Urinary bladder (tissue), 4 donors: ENCODE results near the gene VPS41. TPM values are rescaled to one million over a fixed set of nuclear protein-coding genes. Genes with fewer than 3 reads are reported as not detected.

Experiments used
- DNase-seq: peaks from one replicate; pipeline ENCODE4 v3.0.0-alpha.2; 2015; ENCODE audit errors: extremely low spot score
- H3K27ac ChIP-seq: one replicate; pipeline ENCODE4 v1.5.1; 2013; ENCODE audit warnings: low read depth, mild to moderate bottlenecking, moderate library complexity
- H3K36me3 ChIP-seq: one replicate; pipeline ENCODE4 v1.6.1; 2013; ENCODE audit warnings: mild to moderate bottlenecking, moderate library complexity; ENCODE audit not compliant: insufficient read depth
- H3K4me1 ChIP-seq: one replicate; pipeline ENCODE4 v1.6.1; 2013; ENCODE audit warnings: mild to moderate bottlenecking, moderate library complexity; ENCODE audit not compliant: insufficient read depth
- H3K4me3 ChIP-seq: one replicate; pipeline ENCODE4 v1.5.1; 2013; ENCODE audit warnings: low read depth, low read length
- WGBS: extraction: QIAGEN DNeasy Blood & Tissue Kit; methylation state at CpG from one replicate; pipeline ENCODE4 v1.1.7; 2013; 5-methylcytosine and 5-hydroxymethylcytosine counted together
- polyA plus RNA-seq: library from polyadenylated mRNA; stranded (reverse); fragments of 200-250 nt; gene quantifications from one replicate; pipeline ENCODE4 v1.2.3, GENCODE V29; 2013
- total RNA-seq: library from RNA; depleted of rRNA; stranded (reverse); fragments of >200 nt; gene quantifications from one replicate; pipeline ENCODE4 v1.2.3, GENCODE V29; 2014
- donor health status: healthy with polysubstance abuse.
- donor health status: healthy.

Gene VPS41
- total and polyA plus RNA-seq, 2 donors = 20.3 to 74.2 TPM

- DNase-seq = no peak
- H3K4me3 ChIP-seq = no peak overlapping the region
- H3K4me1 ChIP-seq = no peaks in the 10 kb centered on the region
- no peaks in the 10 kb centered on the region for H3K36me3 ChIP-seq
- WGBS = 81% methylated on average over 4 of the region's 4 CpGs
- H3K27ac ChIP-seq = no peak overlapping the region
Observed at GRCh38 chr7:38703093-38703492, 205.9 kb downstream of the VPS41 start.

- WGBS = 80% methylated on average over 10 of the region's 10 CpGs
- H3K36me3 ChIP-seq = no peaks in the 10 kb centered on the region
Observed at GRCh38 chr7:38702002-38702535, 206.9 kb downstream of the VPS41 start.

GRCh38 chr7:38700116-38700515 lies 208.9 kb downstream of the VPS41 start:
- Histone ChIP-seq H3K27ac (no peak overlapping the region), H3K4me3 (no peak overlapping the region), H3K36me3 (no peaks in the 10 kb centered on the region), H3K4me1 (no peaks in the 10 kb centered on the region)
- DNase-seq = no peak
- 57% methylated on average over 5 of the region's 5 CpGs for WGBS

More at GRCh38 chr7:38702002-38702535, 206.9 kb downstream of the VPS41 start:
- H3K27ac ChIP-seq = no peak overlapping the region
- H3K4me1 ChIP-seq = no peaks in the 10 kb centered on the region
- no peak overlapping the region for H3K4me3 ChIP-seq
- no peak for DNase-seq

- Histone ChIP-seq H3K4me1 (no peaks in the 10 kb centered on the region), H3K4me3 (no peak overlapping the region), H3K36me3 (no peaks in the 10 kb centered on the region), H3K27ac (no peak overlapping the region)
- WGBS = 42% methylated on average over 3 of the region's 3 CpGs
- no peak for DNase-seq
Observed at GRCh38 chr7:38699471-38699870, 209.5 kb downstream of the VPS41 start.

- Histone ChIP-seq H3K36me3 (no peaks in the 10 kb centered on the region), H3K27ac (no peak overlapping the region), H3K4me3 (no peak overlapping the region), H3K4me1 (no peaks in the 10 kb centered on the region)
- no peak for DNase-seq
- 59% methylated on average over 3 of the region's 3 CpGs for WGBS
Observed at GRCh38 chr7:38694326-38694725, 214.7 kb downstream of the VPS41 start.

- Histone ChIP-seq H3K4me3 (no peak overlapping the region), H3K36me3 (no peaks in the 10 kb centered on the region), H3K27ac (no peak overlapping the region), H3K4me1 (no peaks in the 10 kb centered on the region)
- WGBS = 90% methylated on average over 7 of the region's 7 CpGs
- DNase-seq = no peak
Observed at GRCh38 chr7:38686888-38687287, 222.1 kb downstream of the VPS41 start.

GRCh38 chr7:38685851-38686250 lies 223.1 kb downstream of the VPS41 start:
- H3K27ac ChIP-seq = no peak overlapping the region
- H3K4me3 ChIP-seq = no peak overlapping the region
- DNase-seq = no peak
- WGBS = 92% methylated on average over 21 of the region's 21 CpGs
- H3K4me1 ChIP-seq = no peaks in the 10 kb centered on the region
- no peaks in the 10 kb centered on the region for H3K36me3 ChIP-seq

GRCh38 chr7:38682606-38683005 lies 226.4 kb downstream of the VPS41 start:
- Histone ChIP-seq H3K27ac (no peak overlapping the region), H3K36me3 (no peaks in the 10 kb centered on the region), H3K4me3 (no peak overlapping the region), H3K4me1 (no peaks in the 10 kb centered on the region)
- DNase-seq = no peak
- WGBS = 73% methylated on average over 3 of the region's 3 CpGs

GRCh38 chr7:38681882-38682281 lies 227.1 kb downstream of the VPS41 start:
- no peak for DNase-seq
- Histone ChIP-seq H3K4me3 (no peak overlapping the region), H3K4me1 (no peaks in the 10 kb centered on the region), H3K27ac (no peak overlapping the region), H3K36me3 (no peaks in the 10 kb centered on the region)
- 44% methylated on average over 1 of the region's 1 CpG for WGBS

- H3K4me1 ChIP-seq = no peaks in the 10 kb centered on the region
- H3K27ac ChIP-seq = no peak overlapping the region
- WGBS = 67% methylated on average over 3 of the region's 3 CpGs
- H3K4me3 ChIP-seq = no peak overlapping the region
- H3K36me3 ChIP-seq = no peaks in the 10 kb centered on the region
- no peak for DNase-seq
Observed at GRCh38 chr7:38679419-38679818, 229.6 kb downstream of the VPS41 start.

- Histone ChIP-seq H3K4me1 (no peaks in the 10 kb centered on the region), H3K27ac (no peak overlapping the region), H3K36me3 (no peaks in the 10 kb centered on the region), H3K4me3 (no peak overlapping the region)
- WGBS = 88% methylated on average over 1 of the region's 1 CpG
- DNase-seq = no peak
Observed at GRCh38 chr7:38678698-38679054, 230.3 kb downstream of the VPS41 start.

- H3K27ac ChIP-seq = no peak overlapping the region
- 92% methylated on average over 5 of the region's 5 CpGs for whole genome bisulfite sequencing
- H3K4me3 ChIP-seq = no peak overlapping the region
- H3K4me1 ChIP-seq = no peaks in the 10 kb centered on the region
- H3K36me3 ChIP-seq = no peaks in the 10 kb centered on the region
- DNase-seq = no peak
Observed at GRCh38 chr7:38677981-38678697, 230.9 kb downstream of the VPS41 start.

- no peak overlapping the region for H3K27ac ChIP-seq
- 66% methylated on average over 8 of the region's 8 CpGs for WGBS
Observed at GRCh38 chr7:38675494-38676106, 233.4 kb downstream of the VPS41 start.

GRCh38 chr7:38674513-38674912 lies 234.5 kb downstream of the VPS41 start:
- Histone ChIP-seq H3K36me3 (no peaks in the 10 kb centered on the region), H3K27ac (no peak overlapping the region), H3K4me3 (no peak overlapping the region), H3K4me1 (no peaks in the 10 kb centered on the region)
- no peak for DNase-seq
- 86% methylated on average over 1 of the region's 1 CpG for WGBS

More at GRCh38 chr7:38675494-38676106, 233.4 kb downstream of the VPS41 start:
- DNase-seq = no peak
- no peaks in the 10 kb centered on the region for H3K36me3 ChIP-seq
- H3K4me3 ChIP-seq = no peak overlapping the region
- H3K4me1 ChIP-seq = no peaks in the 10 kb centered on the region
